T-helper 1 cell (primary cell): ENCODE measurements around the gene HRH2.
A peak's percentile ranks its signal among the peaks of the same experiment; 100 is the strongest.
"Not testable (repeated sequence)": the region's sequence is repeated elsewhere in the genome, so short reads cannot be mapped to it uniquely, and the experiment has no call there.

Experiments used
- DNase-seq, 5 donors: peaks; one replicate each; pipeline ENCODE4 v3.0.0-alpha.2; 2012 to 2020

Gene HRH2

DNA sequence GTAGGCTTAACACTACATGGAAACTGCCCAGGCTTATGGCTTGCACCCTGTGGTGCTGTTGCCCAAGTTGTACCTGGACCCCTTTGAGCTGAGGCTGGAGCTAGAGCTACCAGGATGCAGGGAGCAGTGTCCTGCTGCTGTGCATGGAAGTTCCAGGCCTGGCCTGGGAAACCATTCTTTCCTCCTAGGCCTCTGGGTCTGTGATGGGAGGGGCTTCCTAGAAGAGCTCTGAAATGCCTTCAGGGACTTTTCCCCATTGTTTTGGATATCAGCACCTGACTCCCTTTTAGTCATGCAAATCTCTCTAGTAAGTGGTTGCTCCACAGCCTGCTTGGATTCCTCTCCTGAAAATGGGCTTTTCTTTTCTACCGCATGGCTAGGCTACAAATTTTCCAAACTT, 7.9 kb upstream of the HRH2 start:
- no peak for DNase-seq

DNA sequence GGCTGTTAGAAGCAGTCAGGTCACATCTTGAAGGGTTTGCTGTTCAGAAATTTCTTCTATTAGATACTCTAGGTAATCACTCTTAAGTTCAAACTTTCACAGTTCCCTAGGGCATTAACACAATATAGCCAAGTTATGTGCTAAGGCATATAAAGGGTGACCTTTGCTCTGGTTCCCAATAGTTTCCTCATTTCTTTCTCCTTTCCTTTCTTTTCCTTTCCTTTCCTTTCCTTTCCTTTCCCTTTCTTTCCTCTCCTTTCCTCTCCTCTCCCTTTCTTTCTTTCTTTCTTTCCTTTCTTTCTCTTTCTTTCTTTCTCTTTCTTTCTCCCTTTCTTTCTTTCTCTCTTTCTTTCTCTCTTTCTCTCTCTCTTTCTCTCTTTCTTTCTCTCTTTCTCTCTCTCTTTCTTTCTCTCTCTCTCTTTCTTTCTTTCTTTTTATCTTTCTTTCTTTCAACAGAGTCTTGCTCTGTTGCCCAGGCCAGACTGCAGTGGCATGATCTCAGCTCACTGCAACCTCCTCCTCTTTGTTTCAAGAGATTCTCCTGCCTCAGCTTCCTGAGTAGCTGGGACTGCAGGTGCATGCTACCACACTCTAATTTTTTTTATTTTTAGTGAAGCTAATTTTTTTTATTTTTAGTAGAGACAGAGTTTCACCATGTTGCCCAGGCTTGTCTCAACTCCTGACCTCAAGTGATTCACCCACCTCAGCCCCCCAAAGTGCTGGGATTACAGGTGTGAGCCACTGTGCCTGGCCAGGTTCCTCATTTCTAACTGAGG, 7.3 kb upstream of the HRH2 start:
- DNase-seq = not testable (repeated sequence)

DNA sequence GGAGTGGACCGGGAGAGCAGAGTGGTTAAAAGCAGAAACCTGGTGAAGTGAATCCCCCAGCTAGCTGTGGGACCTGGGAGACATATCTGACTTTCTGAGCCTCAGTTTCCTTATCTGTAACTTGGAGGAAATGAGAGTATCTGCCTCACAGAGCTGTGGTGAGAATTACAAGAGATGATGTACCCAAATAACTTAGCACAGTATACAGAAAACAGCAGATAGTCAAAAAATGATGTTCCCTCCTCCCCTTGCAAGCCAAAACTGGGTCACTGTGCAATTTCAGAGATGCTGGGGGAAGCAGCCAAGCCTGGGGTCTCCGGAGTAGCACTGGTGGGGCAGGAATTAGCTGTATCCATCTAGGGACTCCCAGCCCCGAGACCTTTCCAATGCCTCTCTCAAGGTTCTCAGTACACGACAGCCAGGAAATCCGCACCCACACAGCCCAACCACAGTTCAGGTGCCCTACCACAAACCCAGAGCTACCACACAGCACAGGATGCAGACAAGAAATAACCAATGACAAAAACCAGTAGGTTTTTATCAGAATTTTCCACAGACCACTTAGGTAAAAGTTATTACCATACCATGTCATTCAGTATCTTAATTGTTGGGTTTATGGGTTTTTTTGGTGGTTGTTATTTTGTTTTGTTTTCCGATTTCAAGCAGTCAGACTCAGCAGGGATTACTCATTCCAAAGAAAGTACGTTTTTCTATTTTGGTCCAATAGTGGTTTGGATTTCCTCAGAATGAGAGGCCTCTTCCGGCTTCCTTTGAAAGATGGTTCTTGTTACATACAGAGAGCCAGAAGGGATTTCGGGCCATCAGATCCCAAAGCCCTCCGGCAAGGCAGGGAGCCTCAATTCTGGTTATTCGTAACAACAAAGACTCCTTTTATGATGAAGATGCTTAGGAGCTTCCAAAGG, 4.9 kb upstream of the HRH2 start:
- DNase-seq = peak; percentile 23 to 92 (median 59)

DNA sequence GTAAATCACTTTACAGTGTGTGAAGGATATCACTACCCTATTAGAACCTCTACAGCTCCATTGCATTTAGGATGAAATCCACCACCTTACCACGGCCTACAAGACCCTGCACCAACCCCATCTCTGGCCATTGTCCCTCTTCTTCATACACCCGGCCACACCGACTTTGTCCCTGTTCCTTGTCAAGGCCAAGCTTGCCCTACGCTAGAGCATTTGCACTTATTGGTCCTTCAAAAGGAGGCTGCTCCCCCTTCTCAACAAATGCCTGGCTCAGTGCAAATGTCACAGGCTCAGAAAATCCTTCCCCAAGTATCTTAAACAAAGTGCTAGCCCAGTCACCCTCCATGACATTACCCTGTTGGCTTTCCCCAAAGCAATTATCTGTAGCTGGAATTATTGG, 4.1 kb upstream of the HRH2 start:
- no peak for DNase-seq

DNA sequence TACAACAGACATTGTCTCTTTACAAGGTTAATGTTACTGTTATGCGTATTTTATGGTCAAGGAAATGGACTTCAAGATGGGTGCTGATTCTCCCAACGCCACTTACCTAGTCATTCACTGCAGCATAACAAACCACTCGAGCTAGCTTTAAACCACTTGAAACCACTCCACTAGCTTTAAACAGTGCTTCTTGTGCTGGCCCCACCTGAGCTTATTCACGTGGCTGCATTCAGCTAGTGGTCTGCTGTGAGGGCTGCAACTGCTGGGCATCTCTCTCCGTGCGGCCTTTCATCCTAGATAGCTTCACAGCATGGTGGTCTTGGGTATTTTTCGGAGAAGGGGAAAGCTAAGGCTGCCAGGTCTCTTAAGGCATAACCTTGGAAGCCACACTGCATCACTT, 3.5 kb upstream of the HRH2 start:
- peak in 1 of 5 donors; percentile 25 for DNase-seq

DNA sequence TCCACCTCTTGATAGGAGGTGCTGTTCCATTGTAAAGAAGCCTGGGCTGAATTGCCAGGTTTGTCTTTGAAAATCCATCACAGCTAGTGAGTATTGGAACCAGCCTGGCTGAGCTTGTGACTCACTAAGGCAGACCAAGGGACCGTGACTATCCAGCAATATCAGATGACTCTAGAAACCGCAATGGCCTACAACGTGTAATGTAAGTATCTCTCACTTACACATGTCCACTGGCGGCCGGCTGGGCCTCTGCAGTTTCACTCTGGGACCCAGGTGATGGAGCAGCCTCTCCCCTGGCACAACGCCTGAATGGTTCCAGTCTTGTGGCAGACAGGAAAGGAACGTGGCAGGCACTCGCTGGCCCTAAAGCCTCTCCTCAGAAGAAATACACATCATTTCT, 3.1 kb upstream of the HRH2 start:
- peak in 1 of 5 donors; percentile 44 for DNase-seq

DNA sequence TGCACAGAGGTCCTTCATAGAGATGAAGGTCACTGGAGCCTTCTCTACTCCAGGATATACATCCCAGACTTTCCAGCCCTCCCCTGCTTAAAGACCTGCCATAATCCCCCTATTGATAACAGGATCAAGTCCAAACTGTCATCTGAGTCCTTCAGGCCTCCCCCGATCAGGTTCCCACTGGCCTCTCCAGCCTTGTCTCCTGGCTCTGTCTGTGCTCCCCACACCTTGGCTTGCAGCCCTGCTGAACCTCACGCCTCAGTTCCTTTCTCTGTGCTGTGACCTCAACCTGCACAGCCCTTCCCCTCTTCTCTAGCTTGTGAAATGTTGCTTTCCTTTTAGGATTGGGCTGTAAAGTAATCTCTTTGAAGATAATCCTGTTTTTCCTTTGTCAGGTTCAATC, 2.5 kb upstream of the HRH2 start:
- DNase-seq = no peak

DNA sequence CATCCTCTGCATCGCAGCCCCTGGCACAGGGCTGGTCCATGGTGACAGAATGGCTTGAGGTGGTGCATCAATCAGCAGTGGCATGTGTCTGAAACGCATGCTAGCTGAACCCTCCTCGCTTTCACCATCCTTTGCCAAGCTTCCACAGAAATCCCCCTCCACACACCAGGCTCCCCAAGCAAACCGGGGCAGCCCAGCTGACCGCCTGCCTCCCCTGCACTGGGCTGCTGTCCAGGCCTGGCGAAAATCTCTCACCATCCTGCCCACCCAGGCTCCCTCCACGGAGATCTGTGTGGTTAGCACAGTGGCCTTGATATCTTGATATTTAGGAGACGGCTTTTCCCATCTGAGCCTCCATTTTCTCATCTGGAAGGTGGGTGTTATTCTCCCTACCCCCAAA, 905 bp upstream of the HRH2 start:
- DNase-seq = no peak

DNA sequence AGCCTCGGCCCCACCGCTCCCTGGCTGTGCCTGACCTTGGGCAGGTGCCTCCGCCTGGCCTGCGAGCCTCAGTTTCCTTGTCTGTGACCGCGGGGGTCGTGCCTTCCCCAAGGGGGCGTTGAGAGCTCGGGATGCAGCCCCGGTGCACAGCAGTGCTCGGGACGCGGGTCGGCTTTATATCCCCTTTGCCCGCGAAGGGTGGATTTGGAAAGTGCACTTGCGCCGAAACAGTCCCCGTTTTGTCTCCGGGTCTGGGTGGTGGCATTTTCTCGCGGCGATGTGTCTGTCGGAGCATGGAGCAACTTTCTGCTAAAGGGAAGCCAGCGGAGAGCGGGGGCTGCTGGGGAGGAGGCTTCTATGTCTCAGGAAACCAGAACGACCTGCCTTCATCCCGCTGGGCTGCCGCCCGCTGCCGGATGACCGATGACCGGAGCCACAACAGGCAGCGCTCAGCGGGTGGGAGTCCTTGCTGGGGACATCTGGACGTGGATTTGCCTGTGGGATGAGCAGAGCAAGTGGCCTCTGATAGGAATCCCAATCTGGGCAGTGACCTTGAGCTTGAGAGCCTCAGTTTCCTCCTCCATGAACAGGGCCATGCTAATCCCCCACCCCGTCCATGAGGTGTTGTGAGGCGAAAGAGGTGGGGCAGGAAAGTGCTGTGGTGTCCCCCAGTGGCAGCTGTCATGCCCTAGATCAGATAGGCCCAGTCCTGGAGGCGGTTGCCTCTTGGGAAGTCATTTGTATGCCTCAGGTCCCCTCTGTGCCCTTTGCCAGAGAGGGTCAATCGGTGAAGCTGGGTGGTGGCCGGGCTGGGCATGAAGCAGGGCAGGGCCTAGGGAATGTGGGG, 651 bp downstream of the HRH2 start:
- DNase-seq = peak in 2 of 5 donors; percentile 13 to 50

DNA sequence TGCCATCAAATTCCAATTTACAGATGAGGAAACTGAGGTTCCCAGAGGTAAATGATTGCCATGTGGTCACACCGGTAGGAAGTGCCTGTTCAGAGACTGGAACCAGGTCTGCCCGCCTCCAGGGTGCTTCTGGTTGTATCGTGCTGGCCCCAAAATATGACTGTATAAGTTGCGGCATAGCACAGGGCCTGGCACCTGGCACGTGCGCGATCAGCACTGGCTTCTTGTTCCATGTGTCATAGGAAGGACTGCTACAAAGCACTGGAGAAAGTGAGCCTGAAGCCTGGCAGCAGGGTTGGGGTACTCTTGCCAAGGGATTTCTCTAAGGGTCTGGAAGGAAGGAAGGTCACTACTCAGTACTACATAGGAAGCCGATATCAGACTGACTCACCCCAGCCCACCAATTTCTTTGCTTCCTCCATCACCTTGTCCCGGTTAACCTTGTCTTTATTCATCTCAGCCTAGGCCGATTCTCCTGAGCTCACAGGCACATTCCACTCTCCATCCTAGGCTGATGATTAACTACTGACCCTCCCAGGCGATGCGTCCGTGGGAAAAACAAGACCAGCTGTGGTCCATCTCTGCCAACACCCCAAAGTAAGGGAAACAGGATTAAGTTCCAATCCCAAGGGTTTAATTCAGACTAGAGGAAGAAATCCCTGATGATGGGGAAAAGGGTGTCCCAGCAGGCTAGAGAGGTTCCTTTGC, 1.8 kb downstream of the HRH2 start:
- no peak for DNase-seq

DNA sequence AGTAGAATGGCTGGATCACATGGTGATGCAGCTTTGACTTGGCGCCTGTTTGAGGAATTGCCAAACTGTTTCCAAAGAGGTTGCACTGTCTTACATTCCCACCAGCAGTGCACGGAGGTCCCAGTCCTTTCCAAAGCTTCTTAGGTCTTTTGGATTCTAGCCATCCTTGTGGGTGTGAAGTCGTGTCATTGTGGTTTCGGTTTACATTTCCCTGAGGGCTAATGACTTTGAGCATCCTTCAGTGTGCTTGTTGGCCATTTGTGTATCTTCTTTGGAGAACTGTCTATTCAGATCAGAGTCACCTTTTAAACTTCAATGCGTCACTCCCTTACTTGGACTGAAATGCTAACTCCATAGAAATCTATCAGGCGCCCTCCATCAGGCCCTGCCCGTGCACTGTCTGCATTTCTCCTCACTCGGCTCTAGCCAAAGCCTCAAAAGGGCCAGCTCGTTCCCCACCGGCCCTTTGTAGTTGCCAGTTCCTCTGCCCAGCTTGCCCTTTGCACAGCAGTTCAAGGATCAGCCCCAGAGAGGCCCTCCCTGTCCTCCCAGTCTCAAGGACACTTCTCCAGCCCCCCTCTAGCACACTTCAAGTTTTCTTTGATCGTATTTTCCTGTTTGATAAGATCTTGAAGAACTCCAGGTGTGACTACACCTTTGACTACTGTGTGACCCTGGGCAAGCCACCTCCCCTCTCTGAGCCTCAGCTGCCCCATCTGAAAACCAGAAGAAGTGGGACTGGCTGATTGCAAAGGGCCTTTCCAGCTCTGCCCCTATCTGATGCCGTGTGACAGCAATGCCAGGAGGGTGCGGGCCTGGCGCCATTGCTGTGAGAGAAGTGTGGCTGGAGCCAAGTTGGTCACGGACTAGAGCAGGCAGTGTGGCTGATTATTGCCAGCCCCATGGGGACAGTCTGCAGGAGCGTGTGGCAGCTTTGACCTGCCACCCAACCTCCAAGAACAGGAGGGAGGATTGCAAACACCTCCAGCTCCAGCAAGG, 5.6 kb downstream of the HRH2 start:
- DNase-seq = no peak

DNA sequence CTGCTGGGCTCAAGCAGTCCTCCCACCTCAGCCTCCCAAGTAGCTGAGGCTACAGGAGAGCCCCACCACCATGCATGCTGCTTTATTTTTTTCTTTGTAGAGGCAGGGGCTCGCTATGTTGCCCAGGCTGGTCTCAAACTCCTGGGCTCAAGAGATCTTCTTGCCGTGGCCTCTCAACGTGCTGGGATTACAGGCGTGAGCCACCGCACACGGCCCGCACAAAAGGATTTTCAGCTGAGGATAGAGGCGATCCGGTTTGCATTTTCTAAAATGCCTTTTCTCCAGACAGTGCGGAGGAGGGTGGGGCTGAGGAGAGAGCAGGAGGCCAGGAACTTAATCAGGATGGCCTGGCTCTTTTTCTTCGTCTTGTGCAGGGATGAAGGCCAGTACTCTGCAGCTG, 6.9 kb downstream of the HRH2 start:
- no peak for DNase-seq

DNA sequence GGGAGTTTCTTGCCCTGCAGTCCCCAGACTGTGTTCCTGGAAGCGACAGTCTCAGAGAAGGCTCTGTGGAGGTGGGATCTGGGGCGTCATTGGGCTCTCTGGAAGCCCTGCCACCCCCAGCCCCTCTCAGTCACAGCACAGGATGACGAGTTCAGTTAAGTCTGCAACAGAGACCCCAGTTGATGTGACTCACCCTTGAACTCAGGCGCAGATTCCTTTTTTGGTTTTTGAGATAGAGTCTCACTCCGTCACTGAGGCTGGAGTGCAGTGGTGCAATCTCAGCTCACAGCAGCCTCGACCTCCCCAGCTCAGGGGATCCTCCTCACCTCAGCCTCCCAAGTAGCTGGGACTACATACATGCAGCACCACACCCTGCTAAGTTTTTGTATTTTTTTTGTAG, 8.3 kb downstream of the HRH2 start:
- DNase-seq = no peak

DNA sequence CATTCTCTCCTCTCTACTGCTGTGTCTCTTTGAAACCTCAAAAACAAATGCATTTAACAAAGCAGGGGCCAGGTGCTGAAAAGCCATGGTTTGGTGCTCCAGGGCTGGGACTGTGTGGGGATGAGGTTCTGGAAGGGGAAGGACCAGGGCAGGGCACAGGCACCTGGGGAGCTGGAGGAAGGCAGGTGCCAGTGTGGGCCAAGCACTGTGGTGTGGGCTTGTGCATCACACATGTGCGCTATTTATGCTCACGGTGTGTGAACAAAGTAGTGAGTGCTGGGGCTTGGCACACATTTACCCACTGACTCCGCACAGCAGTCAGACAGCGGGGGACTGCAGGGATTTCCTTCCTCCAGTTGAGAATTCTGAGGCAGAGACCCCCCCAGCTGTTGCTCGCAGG, 10.1 kb downstream of the HRH2 start:
- DNase-seq = no peak

DNA sequence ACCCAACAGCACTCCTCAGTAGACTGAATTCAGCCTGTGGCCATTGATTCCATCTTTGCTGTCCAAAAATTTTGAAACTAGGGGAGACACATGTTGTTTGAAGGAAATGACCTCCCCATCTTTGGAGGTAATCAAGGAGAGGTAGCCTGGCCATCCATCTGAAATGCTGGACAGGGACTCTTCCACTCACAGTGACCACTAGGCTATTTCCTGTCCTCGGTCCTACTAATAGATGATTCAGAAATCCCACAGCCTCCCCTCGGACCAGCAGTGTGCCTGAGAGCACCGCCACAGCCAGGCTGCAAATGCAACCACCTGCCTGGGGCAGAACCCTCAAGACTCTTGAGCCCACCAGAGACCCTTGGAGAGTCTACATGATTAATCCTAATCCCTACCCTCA, 12.5 kb downstream of the HRH2 start:
- DNase-seq = no peak

DNA sequence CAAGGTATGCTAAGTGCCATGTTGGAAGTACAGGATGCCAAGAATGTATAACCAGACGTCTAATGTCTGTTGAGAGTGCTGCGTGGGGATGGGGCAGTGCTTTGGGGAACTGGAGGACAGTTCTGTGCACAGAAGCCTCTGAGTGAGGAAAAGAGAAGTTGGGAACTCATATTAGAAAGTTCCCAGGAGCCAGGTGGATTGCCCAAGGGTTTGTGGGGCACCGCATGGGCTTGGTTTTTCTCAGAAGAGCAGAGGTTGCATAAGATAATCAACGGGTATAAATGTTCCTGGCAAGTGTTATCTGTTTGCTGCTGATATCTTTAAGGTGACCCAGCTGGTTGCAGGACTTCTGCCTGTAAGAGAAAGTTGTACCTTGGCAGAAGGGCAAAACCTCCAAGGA, 13.1 kb downstream of the HRH2 start:
- DNase-seq = no peak

DNA sequence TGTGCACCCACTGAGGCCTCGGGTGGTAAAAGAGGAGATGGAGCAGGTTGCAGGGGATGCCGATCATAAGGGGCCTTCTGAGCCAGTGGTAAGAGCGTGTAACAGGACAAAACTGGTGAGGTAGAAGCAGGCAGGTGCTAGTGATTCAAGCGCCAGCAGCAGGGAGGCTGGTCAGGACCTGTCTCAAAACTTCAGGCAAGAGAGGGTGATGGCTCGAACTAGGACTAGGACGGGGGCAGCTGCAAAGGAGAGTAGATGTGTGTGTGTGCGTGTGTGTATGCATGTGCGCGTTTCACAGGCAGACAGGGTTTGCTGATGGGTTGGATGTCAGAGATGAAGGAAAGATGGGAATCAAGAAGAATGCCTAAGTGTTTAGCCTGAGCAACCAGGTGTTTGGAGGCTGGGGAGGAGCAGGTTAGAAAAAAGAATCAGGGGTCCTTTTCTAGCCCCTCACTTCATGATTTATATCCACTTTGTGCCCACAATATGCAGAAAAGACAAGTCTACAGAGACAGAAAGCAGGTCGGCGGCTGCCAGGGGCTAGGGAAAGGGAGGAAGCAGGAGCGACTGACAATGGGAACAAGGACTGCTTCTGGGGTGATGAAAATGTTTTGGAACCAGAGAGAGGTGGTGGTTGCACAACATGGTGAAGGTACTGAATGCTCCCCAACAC, 15.2 kb downstream of the HRH2 start:
- DNase-seq = no peak

DNA sequence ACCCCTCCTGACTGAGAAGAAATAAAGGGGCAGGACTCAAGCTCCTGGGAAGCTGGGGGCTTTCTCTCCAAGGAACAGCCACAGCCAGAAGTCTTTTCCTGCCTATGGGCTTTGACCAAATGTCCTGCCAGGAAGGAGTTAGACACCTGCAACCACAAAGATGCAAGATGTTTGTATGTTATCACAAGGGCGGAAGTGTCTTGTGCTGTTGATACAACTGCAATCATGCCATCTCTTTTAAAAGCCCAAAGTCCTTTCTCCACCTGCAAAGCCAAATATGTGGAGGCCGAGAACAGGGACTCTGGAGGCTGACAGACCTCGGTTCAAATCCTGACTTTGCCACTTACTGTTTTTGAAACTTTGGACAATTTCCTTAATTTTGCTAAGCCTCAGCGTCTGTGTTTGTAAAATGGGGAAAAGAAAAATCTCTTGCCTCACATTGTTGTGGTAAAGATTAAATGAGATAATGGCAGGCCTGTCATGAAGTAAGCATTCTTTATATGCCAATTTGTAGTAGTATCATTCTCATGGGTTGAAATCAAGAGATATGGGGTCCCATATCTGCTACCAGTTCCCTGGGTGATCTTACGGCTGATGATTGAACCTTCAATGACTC, 17.0 kb downstream of the HRH2 start:
- DNase-seq = no peak

DNA sequence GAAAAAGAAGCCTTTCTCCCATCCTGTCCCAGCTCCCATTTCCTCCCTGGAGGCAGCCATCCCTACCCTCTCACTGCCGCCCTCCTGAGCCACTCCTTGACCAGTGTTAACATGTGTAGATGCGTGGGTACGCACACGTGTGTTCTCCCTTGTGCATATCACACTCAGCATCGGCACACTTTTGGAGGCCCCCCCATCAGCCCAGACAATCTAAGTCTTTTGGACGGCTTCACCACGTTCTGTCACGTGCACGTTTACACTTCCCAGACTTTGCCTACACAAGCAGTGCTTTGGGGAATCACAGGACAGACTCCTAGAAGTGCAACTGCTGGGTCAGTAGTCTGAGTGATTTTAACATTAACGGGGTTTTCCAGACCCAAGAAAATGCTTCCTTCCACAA, 18.0 kb downstream of the HRH2 start:
- no peak for DNase-seq

DNA sequence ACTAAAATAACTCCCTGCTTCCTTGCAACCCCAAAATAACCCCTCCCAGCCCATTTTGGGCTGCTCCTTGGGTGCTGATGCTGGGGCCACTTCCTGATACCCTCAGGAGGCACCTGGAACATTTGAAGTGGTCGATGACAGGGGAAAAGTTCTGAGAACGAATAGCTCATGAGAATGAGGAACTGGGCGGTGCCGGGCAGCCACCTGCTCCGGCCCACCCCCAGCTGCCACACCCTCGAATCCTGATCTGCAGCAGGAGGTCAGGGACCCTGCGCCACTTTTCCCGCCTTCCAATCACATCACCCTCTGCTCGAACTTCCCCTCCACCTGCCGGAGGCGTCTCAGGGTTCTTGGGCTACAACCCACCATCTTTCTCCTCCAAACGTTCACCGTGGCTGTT, 19.7 kb downstream of the HRH2 start:
- no peak for DNase-seq
